Heart left ventricle (tissue), 16 donors: ENCODE data around the gene IL1RN. TPM values are rescaled to one million over a fixed set of nuclear protein-coding genes. Genes with fewer than 3 reads are reported as not detected.

ENCODE experiments used
- ATAC-seq, 4 donors: fragments of 200-7000 bp; cut with Tn5 transposase; one replicate each; pipeline ENCODE4 v1.9.1; 2020 to 2022; ENCODE audit warnings: moderate library complexity in 4 of 4, mild to moderate bottlenecking in 3 of 4, moderate number of reproducible peaks in 1 of 4
- DNase-seq, 5 donors: peaks; one replicate each; pipeline ENCODE4 v3.0.0-alpha.2; 2020
- H3K27ac ChIP-seq, 12 donors: fragments of 200-600 bp; sonication (generic) in 4 of 12; one replicate each; pipeline versions ENCODE4 v1.5.0 to v1.8.0; 2016 to 2022; ENCODE audit warnings: mild to moderate bottlenecking in 2 of 12
- H3K27me3 ChIP-seq, 9 donors: fragments of 200-600 bp; sonication (generic) in 2 of 9; one replicate each; pipeline versions ENCODE4 v1.5.1 to v1.8.0; 2016 to 2022; ENCODE audit warnings: mild to moderate bottlenecking in 3 of 9
- H3K36me3 ChIP-seq, 9 donors: fragments of 200-600 bp; sonication (generic) in 2 of 9; one replicate each; pipeline versions ENCODE4 v1.5.0 to v1.8.0; 2018 to 2022; ENCODE audit warnings: mild to moderate bottlenecking in 2 of 9
- H3K4me1 ChIP-seq, 12 donors: fragments of 200-600 bp; sonication (generic) in 4 of 12; one replicate each; pipeline versions ENCODE4 v1.5.0 to v1.8.0; 2016 to 2022; ENCODE audit warnings: mild to moderate bottlenecking in 3 of 12
- H3K4me3 ChIP-seq, 12 donors: fragments of 200-600 bp; sonication (generic) in 4 of 12; one replicate each; pipeline versions ENCODE4 v1.5.0 to v1.8.0; 2017 to 2022; ENCODE audit warnings: mild to moderate bottlenecking in 9 of 12, moderate library complexity in 4 of 12
- H3K9me3 ChIP-seq, 12 donors: fragments of 200-600 bp; sonication (generic) in 4 of 12; one replicate each; pipeline versions ENCODE4 v1.5.0 to v1.8.0; 2016 to 2022; ENCODE audit warnings: mild to moderate bottlenecking in 1 of 12
- POLR2A ChIP-seq, 2 donors: fragments of 450-650 bp; IDR thresholded peaks; one replicate each; pipeline ENCODE4 v1.6.1; 2017; ENCODE audit warnings: antibody characterized with exemption in 2 of 2, mild to moderate bottlenecking in 2 of 2, moderate library complexity in 2 of 2
- WGBS, 4 donors: extraction: QIAGEN DNeasy Blood & Tissue Kit in 2 of 4; methylation state at CpG; one replicate each; pipeline versions ENCODE4 v1.1.5 to v1.1.7; 2013 to 2018; 5-methylcytosine and 5-hydroxymethylcytosine counted together
- intact Hi-C, 10 donors: fragments of 100-400 bp; cut with DNase I; formaldehyde crosslinking; loops; one replicate each; pipeline versions ENCODE4 v1.11.1 to v1.14.2; 2022
- polyA plus RNA-seq, 2 donors: library from polyadenylated mRNA; stranded (reverse); fragments of 200-250 nt; gene quantifications; one replicate each; pipeline ENCODE4 v1.2.3, GENCODE V29; 2013
- total RNA-seq, 9 donors: library from RNA; depleted of rRNA in 2 of 9; stranded (reverse); fragments of >200 nt in 2 of 9; fragmentation: NEBNext Ultra II Directional in 3 of 9; extraction: Animal tissue kit (Norgen Biotek cat#: 25700) in 3 of 9; gene quantifications; one replicate each; pipeline versions ENCODE4 v1.1.0 to v1.2.4, GENCODE V29; 2016 to 2023
- TF ChIP-seq, protein P1 (sequence below), 12 donors: fragments of 200-600 bp; sonication (generic) in 4 of 12; IDR thresholded peaks; one replicate each; pipeline versions ENCODE4 v1.5.0 to v1.8.0; 2018 to 2022; ENCODE audit warnings: antibody characterized with exemption in 12 of 12, mild to moderate bottlenecking in 5 of 12
- donor health status: ischemic (EF 13 %, LVEDD 7.1; RV severe dilation, severe dysfunction).
- donor health status: healthy with polysubstance abuse.
- donor health status: DM: no; HTN: yes; CAD: no.
- donor health status: DM: no; HTN: no; CAD: no.
- donor health status: ischemic (EF 25% LVEDD 6.9; RV normal size, moderate dysfunction).
- donor health status: ischemic (EF 25% LVEDD 5.7; RV mildly dilated, moderate dysfunction).
- donor health status: healthy.
- donor health status: DM: yes; HTN: yes; CAD: no.
- donor health status: ischemic (EF 35%, LVEDD 5.7; RV mildly dilated, moderate dysfunction).
- donor health status: nonischemic (EF 11% LVEDD 7.7; RV severe dilation, severe dysfunction).
- donor health status: DM: yes; HTN: yes; CAD: no.
- donor health status: PGD.
- donor health status: ischemic (EF 29% LVEDD 5.4; RV normal size, mild dysfunction).
- donor health status: nonischemic (EF 23%, LVEDD 6.1; RV moderate dilation, normal function).

IL1RN gene
- total and polyA plus RNA-seq, 11 donors = 0.16 to 11.4 (median 0.99) TPM

DNA sequence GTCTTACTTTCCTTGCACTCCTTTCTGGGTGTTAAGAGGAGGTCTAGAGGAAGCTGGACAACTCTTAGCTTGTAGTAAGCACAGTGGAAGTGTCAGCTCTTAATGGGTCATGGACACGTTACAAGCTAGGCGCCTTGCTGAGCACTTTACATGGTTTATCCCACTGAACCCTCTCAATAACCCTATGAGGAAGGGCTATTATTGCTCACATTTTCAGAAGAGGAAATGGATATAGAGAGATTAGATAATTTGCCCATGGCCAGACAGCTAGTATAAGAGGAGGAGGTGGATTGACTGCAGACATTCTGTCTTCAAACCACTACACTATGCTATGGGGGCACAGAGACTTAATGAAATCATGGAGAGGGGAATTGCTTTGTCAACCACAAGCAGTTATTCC lies 8.3 kb upstream of the IL1RN start:
- H3K4me3 ChIP-seq = no peak overlapping the region
- no peaks in the 10 kb centered on the region for H3K36me3 ChIP-seq
- TF ChIP-seq POLR2A (IDR thresholded peaks at IDR 0.05) = no peak
- TF ChIP-seq, protein P1, sequence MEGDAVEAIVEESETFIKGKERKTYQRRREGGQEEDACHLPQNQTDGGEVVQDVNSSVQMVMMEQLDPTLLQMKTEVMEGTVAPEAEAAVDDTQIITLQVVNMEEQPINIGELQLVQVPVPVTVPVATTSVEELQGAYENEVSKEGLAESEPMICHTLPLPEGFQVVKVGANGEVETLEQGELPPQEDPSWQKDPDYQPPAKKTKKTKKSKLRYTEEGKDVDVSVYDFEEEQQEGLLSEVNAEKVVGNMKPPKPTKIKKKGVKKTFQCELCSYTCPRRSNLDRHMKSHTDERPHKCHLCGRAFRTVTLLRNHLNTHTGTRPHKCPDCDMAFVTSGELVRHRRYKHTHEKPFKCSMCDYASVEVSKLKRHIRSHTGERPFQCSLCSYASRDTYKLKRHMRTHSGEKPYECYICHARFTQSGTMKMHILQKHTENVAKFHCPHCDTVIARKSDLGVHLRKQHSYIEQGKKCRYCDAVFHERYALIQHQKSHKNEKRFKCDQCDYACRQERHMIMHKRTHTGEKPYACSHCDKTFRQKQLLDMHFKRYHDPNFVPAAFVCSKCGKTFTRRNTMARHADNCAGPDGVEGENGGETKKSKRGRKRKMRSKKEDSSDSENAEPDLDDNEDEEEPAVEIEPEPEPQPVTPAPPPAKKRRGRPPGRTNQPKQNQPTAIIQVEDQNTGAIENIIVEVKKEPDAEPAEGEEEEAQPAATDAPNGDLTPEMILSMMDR (IDR thresholded peaks at IDR 0.05) = no peak
- no peaks in the 10 kb centered on the region for H3K27me3 ChIP-seq
- peaks cover 0 to 23% (median 0%) of the 10 kb centered on the region in 12 donors for H3K4me1 ChIP-seq
- H3K9me3 ChIP-seq = no peaks in the 10 kb centered on the region
- DNase-seq = no peak
- 66 to 88% (median 85%) methylated on average over 2 of the region's 2 CpGs for WGBS, 4 donors
- intact Hi-C loops = no loop called here
- no peak for ATAC-seq
- H3K27ac ChIP-seq = no peak overlapping the region

DNA sequence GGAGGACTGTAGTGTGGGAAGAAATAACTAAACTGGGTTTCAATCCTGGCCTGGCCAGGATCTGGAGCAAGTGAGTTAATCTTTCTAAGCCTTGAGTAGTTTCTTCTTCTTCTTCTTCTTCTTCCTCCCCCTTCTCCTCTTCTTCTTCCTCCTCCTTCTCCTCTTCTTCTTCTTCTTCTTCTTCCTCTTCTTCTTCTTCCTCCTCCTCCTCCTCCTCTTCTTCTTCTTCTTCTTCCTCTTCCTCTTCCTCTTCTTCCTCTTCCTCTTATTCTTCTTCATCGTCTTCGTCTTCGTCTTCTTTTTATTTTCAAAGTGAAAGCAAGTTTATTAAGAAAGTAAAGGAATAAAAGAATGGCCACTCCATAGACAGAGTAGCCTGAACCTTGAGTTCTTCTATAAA lies 6.5 kb upstream of the IL1RN start:
- no peak for ATAC-seq
- no peak for DNase-seq
- 58 to 69% (median 63%) methylated on average over 3 of the region's 3 CpGs for WGBS, 4 donors
- Histone ChIP-seq H3K36me3 (no peaks in the 10 kb centered on the region), H3K4me1 (peaks cover 0 to 38% (median 2%) of the 10 kb centered on the region in 12 donors), H3K27me3 (no peaks in the 10 kb centered on the region), H3K4me3 (no peak overlapping the region), H3K9me3 (no peaks in the 10 kb centered on the region), H3K27ac (peak overlapping the region in 1 of 12 donors; percentile 29)
- intact Hi-C loops = no loop called here
- no peak for TF ChIP-seq POLR2A (IDR thresholded peaks at IDR 0.05)
- TF ChIP-seq, protein P1 (IDR thresholded peaks at IDR 0.05) = no peak

DNA sequence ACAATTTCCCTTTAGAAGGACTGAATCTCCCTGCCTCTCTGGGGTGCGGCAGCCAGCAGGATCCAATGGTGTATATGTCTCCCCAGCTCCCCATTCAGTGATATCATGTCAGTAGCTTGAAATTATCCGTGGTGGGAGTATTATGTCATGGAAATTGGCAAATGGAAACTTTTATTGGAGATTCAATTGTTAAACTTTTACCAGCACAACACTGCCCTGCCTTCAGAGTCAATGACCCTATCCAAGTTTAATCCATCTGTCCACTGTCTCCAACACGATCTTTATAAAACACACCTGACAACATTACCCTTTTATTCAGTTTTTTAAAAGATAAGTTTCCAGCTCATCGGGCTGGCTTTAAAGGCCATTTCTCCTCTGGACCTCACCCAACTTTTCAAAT lies 5.0 kb upstream of the IL1RN start:
- DNase-seq = no peak
- ATAC-seq = no peak
- TF ChIP-seq POLR2A (IDR thresholded peaks at IDR 0.05) = no peak
- WGBS, 4 donors = 78 to 82% (median 80%) methylated on average over 4 of the region's 4 CpGs
- intact Hi-C loops = no loop called here
- no peak overlapping the region for H3K27ac ChIP-seq
- H3K36me3 ChIP-seq = no peaks in the 10 kb centered on the region
- H3K4me1 ChIP-seq = peaks cover 0 to 29% (median 2%) of the 10 kb centered on the region in 12 donors
- H3K4me3 ChIP-seq = no peak overlapping the region
- H3K27me3 ChIP-seq = no peaks in the 10 kb centered on the region
- no peaks in the 10 kb centered on the region for H3K9me3 ChIP-seq

DNA sequence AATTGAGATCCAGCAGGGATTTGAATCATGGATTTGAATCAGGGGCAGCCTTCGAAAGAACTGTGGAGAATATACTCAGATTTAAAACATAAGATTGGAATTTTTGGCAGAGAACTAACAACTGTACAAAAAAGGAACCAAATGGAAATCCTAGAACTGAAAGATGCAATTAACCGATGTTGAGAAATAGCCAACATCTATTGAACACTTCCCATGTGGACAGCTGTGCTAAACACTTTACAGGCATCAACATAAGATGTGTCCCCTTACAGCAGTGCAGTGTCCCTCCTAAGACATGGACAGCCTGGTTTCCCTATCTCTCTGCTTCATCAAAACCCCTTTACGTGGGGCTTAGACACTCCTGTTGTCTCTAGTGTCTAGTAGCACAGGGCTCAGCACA lies 3.7 kb upstream of the IL1RN start:
- Histone ChIP-seq H3K27me3 (no peaks in the 10 kb centered on the region), H3K4me3 (no peak overlapping the region), H3K9me3 (no peaks in the 10 kb centered on the region), H3K4me1 (peaks cover 0 to 36% (median 2%) of the 10 kb centered on the region in 12 donors), H3K36me3 (no peaks in the 10 kb centered on the region), H3K27ac (peak overlapping the region in 1 of 12 donors; percentile 73)
- no peak for ATAC-seq
- no peak for DNase-seq
- WGBS, 4 donors = 67 to 79% (median 78%) methylated on average over 3 of the region's 3 CpGs
- TF ChIP-seq, protein P1 (IDR thresholded peaks at IDR 0.05) = no peak
- no peak for TF ChIP-seq POLR2A (IDR thresholded peaks at IDR 0.05)
- intact Hi-C loops = no loop called here
